ENCODE measurements around the gene SKIC8.

SKIC8 gene

GRCh38 chr15:78313383-78313782 lies 14.0 kb upstream of the SKIC8 start:
- no peak for TF ChIP-seq CTCF (IDR thresholded peaks at IDR 0.05; ENCODE audit: insufficient read depth, low read length, poor library complexity, severe bottlenecking)
- H3K36me3 ChIP-seq (ENCODE audit: control insufficient read depth, insufficient read depth, low read length): no peaks in the 10 kb centered on the region
- no peaks in the 10 kb centered on the region for H3K27me3 ChIP-seq (replicated peaks; ENCODE audit: control insufficient read depth, insufficient read depth, low read length)
- DNase-seq (ENCODE audit: extremely low read depth, insufficient read length): no peak
- H3K4me3 ChIP-seq (replicated peaks; ENCODE audit: low read depth, low read length): no peak overlapping the region

- no peak for TF ChIP-seq CTCF (IDR thresholded peaks at IDR 0.05; ENCODE audit: insufficient read depth, low read length, poor library complexity, severe bottlenecking)
- no peaks in the 10 kb centered on the region for H3K27me3 ChIP-seq (replicated peaks; ENCODE audit: control insufficient read depth, insufficient read depth, low read length)
- H3K4me3 ChIP-seq (replicated peaks; ENCODE audit: low read depth, low read length): no peak overlapping the region
- no peak for DNase-seq (ENCODE audit: extremely low read depth, insufficient read length)
- no peaks in the 10 kb centered on the region for H3K36me3 ChIP-seq (ENCODE audit: control insufficient read depth, insufficient read depth, low read length)
These were observed 13.5 kb upstream of the SKIC8 start for GRCh38 chr15:78312957-78313356.

- DNase-seq (ENCODE audit: extremely low read depth, insufficient read length): no peak
- no peak for TF ChIP-seq CTCF (IDR thresholded peaks at IDR 0.05; ENCODE audit: insufficient read depth, low read length, poor library complexity, severe bottlenecking)
- no peaks in the 10 kb centered on the region for H3K36me3 ChIP-seq (ENCODE audit: control insufficient read depth, insufficient read depth, low read length)
These were observed 13.1 kb upstream of the SKIC8 start for GRCh38 chr15:78312536-78312935.

GRCh38 chr15:78311292-78311691 lies 11.9 kb upstream of the SKIC8 start:
- TF ChIP-seq CTCF (IDR thresholded peaks at IDR 0.05; ENCODE audit: insufficient read depth, low read length, poor library complexity, severe bottlenecking): no peak
- H3K36me3 ChIP-seq (ENCODE audit: control insufficient read depth, insufficient read depth, low read length): no peaks in the 10 kb centered on the region
- DNase-seq (ENCODE audit: extremely low read depth, insufficient read length): no peak
- H3K27me3 ChIP-seq (replicated peaks; ENCODE audit: control insufficient read depth, insufficient read depth, low read length): no peaks in the 10 kb centered on the region
- H3K4me3 ChIP-seq (replicated peaks; ENCODE audit: low read depth, low read length): no peak overlapping the region

More at GRCh38 chr15:78312536-78312935, 13.1 kb upstream of the SKIC8 start:
- no peak overlapping the region for H3K4me3 ChIP-seq (replicated peaks; ENCODE audit: low read depth, low read length)
- no peaks in the 10 kb centered on the region for H3K27me3 ChIP-seq (replicated peaks; ENCODE audit: control insufficient read depth, insufficient read depth, low read length)

GRCh38 chr15:78308422-78309032 lies 9.1 kb upstream of the SKIC8 start:
- H3K27me3 ChIP-seq (replicated peaks; ENCODE audit: control insufficient read depth, insufficient read depth, low read length): no peaks in the 10 kb centered on the region
- peak; percentile 95 for TF ChIP-seq CTCF (IDR thresholded peaks at IDR 0.05; ENCODE audit: insufficient read depth, low read length, poor library complexity, severe bottlenecking)
- no peak overlapping the region for H3K4me3 ChIP-seq (replicated peaks; ENCODE audit: low read depth, low read length)
- peak; percentile 50 for DNase-seq (ENCODE audit: extremely low read depth, insufficient read length)
- H3K36me3 ChIP-seq (ENCODE audit: control insufficient read depth, insufficient read depth, low read length): no peaks in the 10 kb centered on the region

GRCh38 chr15:78307976-78308375 lies 8.6 kb upstream of the SKIC8 start:
- Histone ChIP-seq H3K36me3 (ENCODE audit: control insufficient read depth, insufficient read depth, low read length) (no peaks in the 10 kb centered on the region), H3K27me3 (replicated peaks; ENCODE audit: control insufficient read depth, insufficient read depth, low read length) (no peaks in the 10 kb centered on the region), H3K4me3 (replicated peaks; ENCODE audit: low read depth, low read length) (no peak overlapping the region)
- DNase-seq (ENCODE audit: extremely low read depth, insufficient read length): no peak
- no peak for TF ChIP-seq CTCF (IDR thresholded peaks at IDR 0.05; ENCODE audit: insufficient read depth, low read length, poor library complexity, severe bottlenecking)
